HepG2 (cell line): ENCODE results near the gene TMC8. TPM values are rescaled to one million over a fixed set of nuclear protein-coding genes. Genes with fewer than 3 reads are reported as not detected.

Experiments used
- FOXC1 ChIP-seq: sonication (generic); formaldehyde crosslinking; IDR thresholded peaks from 2 replicates; pipeline ENCODE4 v1.8.0; 2022; ENCODE audit warnings: mild to moderate bottlenecking, missing genetic modification reagents, borderline replicate concordance
- RFX3 ChIP-seq: IDR thresholded peaks from 2 replicates; pipeline ENCODE4 v1.6.1; 2016; ENCODE audit warnings: missing biosample characterization, missing genetic modification reagents
- SNRNP70 ChIP-seq: fragments of 200-400 bp; formaldehyde crosslinking; IDR thresholded peaks from 2 replicates; pipeline ENCODE4 v1.6.1; 2017; ENCODE audit warnings: mild to moderate bottlenecking, low read depth, low read length, moderate library complexity
- ZFP36L2 ChIP-seq: sonication (generic); formaldehyde crosslinking; IDR thresholded peaks from 2 replicates; pipeline ENCODE4 v1.4.0; 2020; ENCODE audit warnings: missing genetic modification reagents
- ZNF230 ChIP-seq: sonication (generic); formaldehyde crosslinking; IDR thresholded peaks from 2 replicates; pipeline ENCODE4 v1.4.0; 2020; ENCODE audit warnings: mild to moderate bottlenecking, missing genetic modification reagents
- ZNF605 ChIP-seq: sonication (generic); formaldehyde crosslinking; IDR thresholded peaks from 2 replicates; pipeline ENCODE4 v1.8.0; 2022; ENCODE audit warnings: mild to moderate bottlenecking, missing genetic modification reagents
- ZNF678 ChIP-seq: sonication (generic); formaldehyde crosslinking; IDR thresholded peaks from 2 replicates; pipeline ENCODE4 v1.4.0; 2020; ENCODE audit warnings: mild to moderate bottlenecking, missing genetic modification reagents
- polyA plus RNA-seq, 8 experiments: library from polyadenylated mRNA; depleted of rRNA in 3 of 8; stranded (reverse) in 7 of 8; unstranded in 1 of 8; fragments of >200 nt; fragmentation: Illumina TruSeq in 4 of 8; extraction: Trizol in 4 of 8; gene quantifications; 2 replicates each; pipeline versions ENCODE4 v1.2.1 to v1.2.3, GENCODE V29; 2011 to 2016; ENCODE audit warnings: low read depth in 4 of 8, missing spikeins in 1 of 8, mixed read lengths in 1 of 8; ENCODE audit not compliant: insufficient read depth in 1 of 8
- total RNA-seq, 5 experiments: library from RNA; depleted of rRNA; stranded (reverse); fragments of >200 nt; fragmentation: Illumina TruSeq; extraction: Trizol; gene quantifications; 2 replicates each; pipeline ENCODE4 v1.2.3, GENCODE V29; 2016; ENCODE audit warnings: low read depth in 1 of 5
- TF ChIP-seq, protein P1 (sequence below): IDR thresholded peaks from 2 replicates; pipeline ENCODE4 v1.6.1; 2016; ENCODE audit warnings: low read depth, missing genetic modification reagents, missing compliant biosample characterization
- TF ChIP-seq, protein P2 (sequence below): sonication (generic); formaldehyde crosslinking; IDR thresholded peaks from 2 replicates; pipeline ENCODE4 v1.4.0; 2020; ENCODE audit warnings: missing genetic modification reagents
- TF ChIP-seq, protein P3 (sequence below): sonication (generic); formaldehyde crosslinking; IDR thresholded peaks from 2 replicates; pipeline ENCODE4 v1.8.0; 2022; ENCODE audit warnings: low read depth, missing genetic modification reagents
- TF ChIP-seq, protein P4 (sequence below): IDR thresholded peaks from 2 replicates; pipeline ENCODE4 v1.6.1; 2016; ENCODE audit warnings: mild to moderate bottlenecking, missing biosample characterization, missing genetic modification reagents
- TF ChIP-seq, protein P5 (sequence below): IDR thresholded peaks from 2 replicates; pipeline ENCODE4 v1.6.1; 2012; ENCODE audit warnings: low read depth, low read length, improper control_type of control experiment
- TF ChIP-seq, protein P6 (sequence below): sonication (generic); formaldehyde crosslinking; conservative IDR thresholded peaks from 2 replicates; pipeline ENCODE4 v1.4.0; 2020; ENCODE audit warnings: missing genetic modification reagents
- TF ChIP-seq, protein P7 (sequence below): IDR thresholded peaks from 2 replicates; pipeline ENCODE4 v1.6.1; 2016; ENCODE audit warnings: low read depth, borderline replicate concordance
- TF ChIP-seq, protein P8 (sequence below): sonication (generic); formaldehyde crosslinking; IDR thresholded peaks from 2 replicates; pipeline ENCODE4 v1.5.0; 2020; ENCODE audit warnings: missing genetic modification reagents

Gene TMC8
- total and polyA plus RNA-seq, 2 of the 13 experiments (the other 11 are each of a cell fraction or from before 2014, with no cell fraction given): 0.53 to 7.8 TPM

DNA sequence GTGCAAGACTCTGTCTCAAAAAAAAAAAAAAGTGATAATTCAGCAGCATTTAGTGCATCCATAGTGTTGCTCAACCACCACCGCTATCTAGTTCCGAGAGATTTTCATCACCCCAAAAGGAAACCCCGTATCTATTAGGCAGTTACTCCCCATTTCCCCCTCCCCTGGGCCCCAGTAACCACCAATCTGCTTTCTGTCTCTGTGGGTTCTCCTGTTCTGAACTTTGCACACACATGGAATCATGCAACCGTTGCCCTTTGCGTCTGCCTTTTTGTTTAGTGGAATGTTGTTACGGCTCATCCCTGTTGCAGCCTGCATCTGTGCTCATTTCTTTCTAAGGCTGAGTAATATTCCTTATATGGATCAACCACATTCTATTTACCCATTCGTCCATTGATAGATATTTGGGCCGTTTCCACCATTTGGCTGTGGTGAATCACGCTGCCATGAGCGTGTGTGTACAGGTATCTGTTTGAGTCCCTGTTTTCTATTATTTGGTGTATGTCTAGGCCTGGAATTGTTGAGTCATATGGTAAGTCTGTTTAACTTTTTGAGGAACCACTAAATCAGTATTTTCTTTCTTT, 29.1 kb downstream of the TMC8 start (continued):
- TF ChIP-seq, protein P1, sequence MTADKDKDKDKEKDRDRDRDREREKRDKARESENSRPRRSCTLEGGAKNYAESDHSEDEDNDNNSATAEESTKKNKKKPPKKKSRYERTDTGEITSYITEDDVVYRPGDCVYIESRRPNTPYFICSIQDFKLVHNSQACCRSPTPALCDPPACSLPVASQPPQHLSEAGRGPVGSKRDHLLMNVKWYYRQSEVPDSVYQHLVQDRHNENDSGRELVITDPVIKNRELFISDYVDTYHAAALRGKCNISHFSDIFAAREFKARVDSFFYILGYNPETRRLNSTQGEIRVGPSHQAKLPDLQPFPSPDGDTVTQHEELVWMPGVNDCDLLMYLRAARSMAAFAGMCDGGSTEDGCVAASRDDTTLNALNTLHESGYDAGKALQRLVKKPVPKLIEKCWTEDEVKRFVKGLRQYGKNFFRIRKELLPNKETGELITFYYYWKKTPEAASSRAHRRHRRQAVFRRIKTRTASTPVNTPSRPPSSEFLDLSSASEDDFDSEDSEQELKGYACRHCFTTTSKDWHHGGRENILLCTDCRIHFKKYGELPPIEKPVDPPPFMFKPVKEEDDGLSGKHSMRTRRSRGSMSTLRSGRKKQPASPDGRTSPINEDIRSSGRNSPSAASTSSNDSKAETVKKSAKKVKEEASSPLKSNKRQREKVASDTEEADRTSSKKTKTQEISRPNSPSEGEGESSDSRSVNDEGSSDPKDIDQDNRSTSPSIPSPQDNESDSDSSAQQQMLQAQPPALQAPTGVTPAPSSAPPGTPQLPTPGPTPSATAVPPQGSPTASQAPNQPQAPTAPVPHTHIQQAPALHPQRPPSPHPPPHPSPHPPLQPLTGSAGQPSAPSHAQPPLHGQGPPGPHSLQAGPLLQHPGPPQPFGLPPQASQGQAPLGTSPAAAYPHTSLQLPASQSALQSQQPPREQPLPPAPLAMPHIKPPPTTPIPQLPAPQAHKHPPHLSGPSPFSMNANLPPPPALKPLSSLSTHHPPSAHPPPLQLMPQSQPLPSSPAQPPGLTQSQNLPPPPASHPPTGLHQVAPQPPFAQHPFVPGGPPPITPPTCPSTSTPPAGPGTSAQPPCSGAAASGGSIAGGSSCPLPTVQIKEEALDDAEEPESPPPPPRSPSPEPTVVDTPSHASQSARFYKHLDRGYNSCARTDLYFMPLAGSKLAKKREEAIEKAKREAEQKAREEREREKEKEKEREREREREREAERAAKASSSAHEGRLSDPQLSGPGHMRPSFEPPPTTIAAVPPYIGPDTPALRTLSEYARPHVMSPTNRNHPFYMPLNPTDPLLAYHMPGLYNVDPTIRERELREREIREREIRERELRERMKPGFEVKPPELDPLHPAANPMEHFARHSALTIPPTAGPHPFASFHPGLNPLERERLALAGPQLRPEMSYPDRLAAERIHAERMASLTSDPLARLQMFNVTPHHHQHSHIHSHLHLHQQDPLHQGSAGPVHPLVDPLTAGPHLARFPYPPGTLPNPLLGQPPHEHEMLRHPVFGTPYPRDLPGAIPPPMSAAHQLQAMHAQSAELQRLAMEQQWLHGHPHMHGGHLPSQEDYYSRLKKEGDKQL (CRISPR knock-in tag): no peak
- TF ChIP-seq ZFP36L2 (CRISPR knock-in tag) (no peak), SNRNP70 (no peak), FOXC1 (CRISPR knock-in tag) (no peak; the same call in 1 of the 2 replicates), ZNF230 (CRISPR knock-in tag) (no peak), ZNF605 (no peak), RFX3 (CRISPR knock-in tag) (no peak), ZNF678 (no peak)
- TF ChIP-seq, protein P2, sequence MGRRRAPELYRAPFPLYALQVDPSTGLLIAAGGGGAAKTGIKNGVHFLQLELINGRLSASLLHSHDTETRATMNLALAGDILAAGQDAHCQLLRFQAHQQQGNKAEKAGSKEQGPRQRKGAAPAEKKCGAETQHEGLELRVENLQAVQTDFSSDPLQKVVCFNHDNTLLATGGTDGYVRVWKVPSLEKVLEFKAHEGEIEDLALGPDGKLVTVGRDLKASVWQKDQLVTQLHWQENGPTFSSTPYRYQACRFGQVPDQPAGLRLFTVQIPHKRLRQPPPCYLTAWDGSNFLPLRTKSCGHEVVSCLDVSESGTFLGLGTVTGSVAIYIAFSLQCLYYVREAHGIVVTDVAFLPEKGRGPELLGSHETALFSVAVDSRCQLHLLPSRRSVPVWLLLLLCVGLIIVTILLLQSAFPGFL (CRISPR knock-in tag): no peak
- TF ChIP-seq, protein P3, sequence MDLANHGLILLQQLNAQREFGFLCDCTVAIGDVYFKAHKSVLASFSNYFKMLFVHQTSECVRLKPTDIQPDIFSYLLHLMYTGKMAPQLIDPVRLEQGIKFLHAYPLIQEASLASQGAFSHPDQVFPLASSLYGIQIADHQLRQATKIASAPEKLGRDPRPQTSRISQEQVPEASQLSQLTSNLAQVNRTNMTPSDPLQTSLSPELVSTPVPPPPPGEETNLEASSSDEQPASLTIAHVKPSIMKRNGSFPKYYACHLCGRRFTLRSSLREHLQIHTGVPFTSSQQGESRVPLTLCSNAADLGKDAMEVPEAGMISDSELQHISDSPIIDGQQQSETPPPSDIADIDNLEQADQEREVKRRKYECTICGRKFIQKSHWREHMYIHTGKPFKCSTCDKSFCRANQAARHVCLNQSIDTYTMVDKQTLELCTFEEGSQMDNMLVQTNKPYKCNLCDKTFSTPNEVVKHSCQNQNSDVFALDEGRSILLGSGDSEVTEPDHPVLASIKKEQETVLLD (CRISPR knock-in tag): no peak
- TF ChIP-seq, protein P4, sequence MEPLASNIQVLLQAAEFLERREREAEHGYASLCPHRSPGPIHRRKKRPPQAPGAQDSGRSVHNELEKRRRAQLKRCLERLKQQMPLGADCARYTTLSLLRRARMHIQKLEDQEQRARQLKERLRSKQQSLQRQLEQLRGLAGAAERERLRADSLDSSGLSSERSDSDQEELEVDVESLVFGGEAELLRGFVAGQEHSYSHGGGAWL (CRISPR knock-in tag): no peak
- TF ChIP-seq, protein P5, sequence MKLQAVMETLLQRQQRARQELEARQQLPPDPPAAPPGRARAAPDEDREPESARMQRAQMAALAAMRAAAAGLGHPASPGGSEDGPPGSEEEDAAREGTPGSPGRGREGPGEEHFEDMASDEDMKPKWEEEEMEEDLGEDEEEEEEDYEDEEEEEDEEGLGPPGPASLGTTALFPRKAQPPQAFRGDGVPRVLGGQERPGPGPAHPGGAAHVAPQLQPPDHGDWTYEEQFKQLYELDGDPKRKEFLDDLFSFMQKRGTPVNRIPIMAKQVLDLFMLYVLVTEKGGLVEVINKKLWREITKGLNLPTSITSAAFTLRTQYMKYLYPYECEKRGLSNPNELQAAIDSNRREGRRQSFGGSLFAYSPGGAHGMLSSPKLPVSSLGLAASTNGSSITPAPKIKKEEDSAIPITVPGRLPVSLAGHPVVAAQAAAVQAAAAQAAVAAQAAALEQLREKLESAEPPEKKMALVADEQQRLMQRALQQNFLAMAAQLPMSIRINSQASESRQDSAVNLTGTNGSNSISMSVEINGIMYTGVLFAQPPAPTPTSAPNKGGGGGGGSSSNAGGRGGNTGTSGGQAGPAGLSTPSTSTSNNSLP: peak; percentile 75; the same call in 1 of the 2 replicates
- TF ChIP-seq, protein P6, sequence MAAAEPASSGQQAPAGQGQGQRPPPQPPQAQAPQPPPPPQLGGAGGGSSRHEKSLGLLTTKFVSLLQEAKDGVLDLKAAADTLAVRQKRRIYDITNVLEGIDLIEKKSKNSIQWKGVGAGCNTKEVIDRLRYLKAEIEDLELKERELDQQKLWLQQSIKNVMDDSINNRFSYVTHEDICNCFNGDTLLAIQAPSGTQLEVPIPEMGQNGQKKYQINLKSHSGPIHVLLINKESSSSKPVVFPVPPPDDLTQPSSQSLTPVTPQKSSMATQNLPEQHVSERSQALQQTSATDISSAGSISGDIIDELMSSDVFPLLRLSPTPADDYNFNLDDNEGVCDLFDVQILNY (CRISPR knock-in tag): no peak
- TF ChIP-seq, protein P7, sequence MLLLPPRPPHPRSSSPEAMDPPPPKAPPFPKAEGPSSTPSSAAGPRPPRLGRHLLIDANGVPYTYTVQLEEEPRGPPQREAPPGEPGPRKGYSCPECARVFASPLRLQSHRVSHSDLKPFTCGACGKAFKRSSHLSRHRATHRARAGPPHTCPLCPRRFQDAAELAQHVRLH: no peak
- TF ChIP-seq, protein P8, sequence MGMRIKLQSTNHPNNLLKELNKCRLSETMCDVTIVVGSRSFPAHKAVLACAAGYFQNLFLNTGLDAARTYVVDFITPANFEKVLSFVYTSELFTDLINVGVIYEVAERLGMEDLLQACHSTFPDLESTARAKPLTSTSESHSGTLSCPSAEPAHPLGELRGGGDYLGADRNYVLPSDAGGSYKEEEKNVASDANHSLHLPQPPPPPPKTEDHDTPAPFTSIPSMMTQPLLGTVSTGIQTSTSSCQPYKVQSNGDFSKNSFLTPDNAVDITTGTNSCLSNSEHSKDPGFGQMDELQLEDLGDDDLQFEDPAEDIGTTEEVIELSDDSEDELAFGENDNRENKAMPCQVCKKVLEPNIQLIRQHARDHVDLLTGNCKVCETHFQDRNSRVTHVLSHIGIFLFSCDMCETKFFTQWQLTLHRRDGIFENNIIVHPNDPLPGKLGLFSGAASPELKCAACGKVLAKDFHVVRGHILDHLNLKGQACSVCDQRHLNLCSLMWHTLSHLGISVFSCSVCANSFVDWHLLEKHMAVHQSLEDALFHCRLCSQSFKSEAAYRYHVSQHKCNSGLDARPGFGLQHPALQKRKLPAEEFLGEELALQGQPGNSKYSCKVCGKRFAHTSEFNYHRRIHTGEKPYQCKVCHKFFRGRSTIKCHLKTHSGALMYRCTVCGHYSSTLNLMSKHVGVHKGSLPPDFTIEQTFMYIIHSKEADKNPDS (CRISPR knock-in tag): no peak
